GM21786 (cell line): ENCODE results near the gene CTSE.
A peak's percentile ranks its signal among the peaks of the same experiment; 100 is the strongest.
"Not testable (repeated sequence)": the region's sequence is repeated elsewhere in the genome, so short reads cannot be mapped to it uniquely, and the experiment has no call there.

Experiments used
- ATAC-seq: cut with Tn5 transposase; IDR thresholded peaks from one replicate; pipeline ENCODE4 v1.9.1; 2021; ENCODE audit not compliant: unreplicated experiment

CTSE gene

GRCh38 chr1:206023695-206024094, at the start of gene CTSE:
CTSE (minus strand) TSS chr1:206023895; CDS start chr1:206023791, 104 bp downstream.
- no peak for ATAC-seq

GRCh38 chr1:206070627-206071304, 47.1 kb upstream of the CTSE start:
- no peak for ATAC-seq

GRCh38 chr1:206068314-206068713, 44.6 kb upstream of the CTSE start:
- no peak for ATAC-seq

GRCh38 chr1:206067486-206068227, 44.0 kb upstream of the CTSE start:
- ATAC-seq: peak; percentile 44

GRCh38 chr1:206066479-206067171, 42.9 kb upstream of the CTSE start:
- ATAC-seq: peak; percentile 80

GRCh38 chr1:206065547-206066145, 42.0 kb upstream of the CTSE start:
- ATAC-seq: no peak

GRCh38 chr1:206064501-206064900, 40.8 kb upstream of the CTSE start:
- ATAC-seq: not testable (repeated sequence)

- not testable (repeated sequence) for ATAC-seq
These were observed 40.3 kb upstream of the CTSE start for GRCh38 chr1:206064001-206064400.

GRCh38 chr1:206062464-206062863, 38.8 kb upstream of the CTSE start:
- ATAC-seq: no peak

- ATAC-seq: no peak
These were observed 37.1 kb upstream of the CTSE start for GRCh38 chr1:206060844-206061243.

GRCh38 chr1:206059355-206059915, 35.7 kb upstream of the CTSE start:
- ATAC-seq: no peak

GRCh38 chr1:206058927-206059292, 35.2 kb upstream of the CTSE start:
- ATAC-seq: no peak

GRCh38 chr1:206058289-206058926, 34.7 kb upstream of the CTSE start:
- not testable (repeated sequence) for ATAC-seq

GRCh38 chr1:206055639-206056323, 32.1 kb upstream of the CTSE start:
- not testable (repeated sequence) for ATAC-seq

GRCh38 chr1:206055069-206055625, 31.5 kb upstream of the CTSE start:
- ATAC-seq: not testable (repeated sequence)

GRCh38 chr1:206053616-206054015, 29.9 kb upstream of the CTSE start:
- not testable (repeated sequence) for ATAC-seq

GRCh38 chr1:206052919-206053610, 29.4 kb upstream of the CTSE start, which contains the start of gene RHEX:
RHEX (plus strand) TSS chr1:206053173; CDS start chr1:206097829, 44,656 bp downstream.
- ATAC-seq: not testable (repeated sequence)

GRCh38 chr1:206052231-206052865, 28.7 kb upstream of the CTSE start:
- ATAC-seq: not testable (repeated sequence)
